H1 (cell line): ENCODE data around the gene DKKL1. TPM values are rescaled to one million over a fixed set of nuclear protein-coding genes. Genes with fewer than 3 reads are reported as not detected.

Source experiments
- CTCF ChIA-PET: fragments of 300-600 bp; sonication (Branson Sonifier 250); formaldehyde crosslinking; loops from one replicate; lab custom pipeline; 2021; ENCODE audit not compliant: partially characterized antibody; lab: Charles Lee
- POLR2A ChIA-PET: fragments of 300-600 bp; sonication (Branson Sonifier 250); formaldehyde crosslinking; loops from one replicate; lab custom pipeline; 2021; ENCODE audit warnings: inconsistent platforms; ENCODE audit not compliant: partially characterized antibody; lab: Charles Lee
- DNase-seq, 2 experiments: peaks; one replicate each; pipeline versions ENCODE4 v3.0.0 to v3.0.0-alpha.2; 2010 to 2022; ENCODE audit warnings: low spot score in 2 of 2, low read depth in 1 of 2, mixed read lengths in 1 of 2
- FAIRE-seq: peaks from 2 replicates; lab custom pipeline; 2011; peaks lifted over from hg19 to GRCh38; lab: Jason Lieb, UNC
- H2AFZ ChIP-seq: 2 replicates; pipeline ENCODE4 v1.8.1; 2012; ENCODE audit warnings: low read length, inconsistent platforms
- H2AK5ac ChIP-seq: 2 replicates; pipeline ENCODE4 v1.6.1; 2013; ENCODE audit warnings: low read depth, low read length
- H2BK120ac ChIP-seq: replicated peaks from 2 replicates; pipeline ENCODE3; 2013; ENCODE audit warnings: low read depth, low read length, inconsistent platforms
- H2BK12ac ChIP-seq: 2 replicates; pipeline ENCODE4 v1.6.1; 2013; ENCODE audit warnings: low read depth, low read length
- H2BK15ac ChIP-seq: 2 replicates; pipeline ENCODE4 v1.6.1; 2013; ENCODE audit warnings: low read length
- H2BK20ac ChIP-seq: 2 replicates; pipeline ENCODE4 v1.6.1; 2013; ENCODE audit warnings: low read length
- H2BK5ac ChIP-seq: 2 replicates; pipeline ENCODE4 v1.6.1; 2013; ENCODE audit warnings: low read depth, low read length
- H3K14ac ChIP-seq: 2 replicates; pipeline ENCODE4 v1.6.1; 2013; ENCODE audit warnings: inconsistent platforms; ENCODE audit not compliant: insufficient read length
- H3K18ac ChIP-seq: 2 replicates; pipeline ENCODE4 v1.6.1; 2013; ENCODE audit warnings: low read length; ENCODE audit errors: extremely low read depth
- H3K23ac ChIP-seq: 2 replicates; pipeline ENCODE4 v1.6.1; 2013; ENCODE audit warnings: inconsistent platforms; ENCODE audit not compliant: insufficient read length
- H3K23me2 ChIP-seq: 2 replicates; pipeline ENCODE4 v1.6.1; 2013; ENCODE audit warnings: low read depth, low read length
- H3K27ac ChIP-seq: 2 replicates; pipeline ENCODE4 v1.6.1; 2011; ENCODE audit warnings: low read depth, low read length, inconsistent platforms
- H3K27me3 ChIP-seq, 4 experiments: replicated peaks in 1 of 4; 1 replicate in 1 of 4; 2 replicates in 3 of 4; pipeline versions ENCODE4 v1.6.1 to v1.8.1; 2011 to 2013; ENCODE audit warnings: low read length in 3 of 4, mild to moderate bottlenecking in 3 of 4, inconsistent platforms in 2 of 4, mixed read lengths in 2 of 4, moderate library complexity in 1 of 4; ENCODE audit not compliant: control insufficient read depth in 3 of 4, insufficient read depth in 3 of 4; ENCODE audit errors: extremely low read depth in 1 of 4
- H3K36me3 ChIP-seq, 4 experiments: 2 replicates each; pipeline versions ENCODE4 v1.6.1 to v1.8.1; 2011 to 2013; ENCODE audit warnings: mild to moderate bottlenecking in 4 of 4, low read length in 3 of 4, moderate library complexity in 2 of 4, control low read depth in 1 of 4, inconsistent platforms in 1 of 4; ENCODE audit not compliant: insufficient read depth in 4 of 4, control insufficient read depth in 2 of 4
- H3K4ac ChIP-seq: replicated peaks from 2 replicates; pipeline ENCODE3; 2013; ENCODE audit warnings: low read length, low read depth, mixed read lengths, inconsistent platforms; ENCODE audit not compliant: insufficient read length
- H3K4me1 ChIP-seq, 4 experiments: replicated peaks in 1 of 4; 1 replicate in 1 of 4; 2 replicates in 3 of 4; pipeline versions ENCODE4 v1.6.1 to v1.8.1; 2011 to 2013; ENCODE audit warnings: low read length in 3 of 4, inconsistent platforms in 2 of 4, mixed read lengths in 1 of 4; ENCODE audit not compliant: insufficient read depth in 4 of 4, control insufficient read depth in 3 of 4
- H3K4me2 ChIP-seq, 2 experiments: 2 replicates each; pipeline versions ENCODE4 v1.6.1 to v1.8.1; 2011 to 2013; ENCODE audit warnings: low read depth in 2 of 2, low read length in 2 of 2, control low read depth in 1 of 2, inconsistent platforms in 1 of 2, mild to moderate bottlenecking in 1 of 2; ENCODE audit not compliant: insufficient read depth in 1 of 2
- H3K4me3 ChIP-seq, 4 experiments: fragments of 200-600, 300-600 bp in 1 of 4; sonication (generic), shearing (Covaris generic), sonication (Bioruptor Twin) in 1 of 4; 2 replicates each; pipeline versions ENCODE4 v1.5.1 to v1.8.1; 2011 to 2016; ENCODE audit warnings: low read length in 4 of 4, low read depth in 3 of 4, control low read depth in 2 of 4, inconsistent platforms in 2 of 4, mild to moderate bottlenecking in 2 of 4, mixed read lengths in 1 of 4, moderate library complexity in 1 of 4; ENCODE audit not compliant: insufficient read depth in 2 of 4; ENCODE audit errors: extremely low read depth in 1 of 4
- H3K56ac ChIP-seq: replicated peaks from 2 replicates; pipeline ENCODE3; 2013; ENCODE audit warnings: low read depth, mild to moderate bottlenecking, mixed read lengths, low read length, inconsistent platforms; ENCODE audit not compliant: insufficient read length
- H3K79me1 ChIP-seq: 2 replicates; pipeline ENCODE4 v1.6.1; 2013; ENCODE audit warnings: low read depth, low read length, control low read depth
- H3K79me2 ChIP-seq, 2 experiments: 2 replicates each; pipeline versions ENCODE4 v1.6.1 to v1.8.1; 2012 to 2013; ENCODE audit warnings: low read length in 2 of 2, mild to moderate bottlenecking in 2 of 2, inconsistent platforms in 1 of 2; ENCODE audit not compliant: insufficient read depth in 2 of 2, control insufficient read depth in 1 of 2
- H3K9ac ChIP-seq, 4 experiments: replicated peaks in 1 of 4; 1 replicate in 1 of 4; 2 replicates in 3 of 4; pipeline versions ENCODE4 v1.6.1 to v1.8.1; 2011 to 2013; ENCODE audit warnings: low read depth in 3 of 4, low read length in 3 of 4, control low read depth in 2 of 4, mild to moderate bottlenecking in 2 of 4, moderate library complexity in 2 of 4, inconsistent platforms in 1 of 4; ENCODE audit errors: extremely low read depth in 1 of 4
- H3K9me3 ChIP-seq, 2 experiments: 2 replicates each; pipeline versions ENCODE4 v1.6.1 to v1.8.1; 2012 to 2013; ENCODE audit warnings: mild to moderate bottlenecking in 2 of 2, moderate library complexity in 2 of 2, control low read depth in 1 of 2, inconsistent platforms in 1 of 2, low read depth in 1 of 2, low read length in 1 of 2, mixed read lengths in 1 of 2; ENCODE audit not compliant: insufficient read depth in 2 of 2
- H4K20me1 ChIP-seq, 2 experiments: replicated peaks in 1 of 2; 2 replicates each; pipeline versions ENCODE3 to v1.8.1; 2011 to 2013; ENCODE audit warnings: inconsistent platforms in 2 of 2, low read length in 2 of 2, mild to moderate bottlenecking in 1 of 2; ENCODE audit not compliant: insufficient read depth in 2 of 2, control insufficient read depth in 1 of 2
- H4K5ac ChIP-seq: 2 replicates; pipeline ENCODE4 v1.6.1; 2013; ENCODE audit warnings: low read length, low read depth, mixed read lengths, inconsistent platforms; ENCODE audit not compliant: insufficient read length
- H4K8ac ChIP-seq: 2 replicates; pipeline ENCODE4 v1.8.0; 2013; ENCODE audit warnings: mild to moderate bottlenecking, moderate library complexity, low read length, inconsistent platforms; ENCODE audit not compliant: insufficient read depth; ENCODE audit errors: extremely low read depth
- H4K91ac ChIP-seq: replicated peaks from 2 replicates; pipeline ENCODE3; 2013; ENCODE audit warnings: low read length, mixed read lengths, inconsistent platforms; ENCODE audit not compliant: insufficient read length
- ATF2 ChIP-seq: IDR thresholded peaks from 2 replicates; pipeline ENCODE4 v1.6.1; 2012; ENCODE audit warnings: low read length, inconsistent platforms
- EGR1 ChIP-seq: IDR thresholded peaks from 2 replicates; pipeline ENCODE4 v1.6.1; 2011; ENCODE audit warnings: low read depth, low read length, borderline replicate concordance
- JUN ChIP-seq: IDR thresholded peaks from 2 replicates; pipeline ENCODE4 v1.6.1; 2011; ENCODE audit warnings: low read depth, mild to moderate bottlenecking, improper control_type of control experiment, low read length
- POU5F1 ChIP-seq: IDR thresholded peaks from 2 replicates; pipeline ENCODE4 v1.6.1; 2011; ENCODE audit warnings: low read depth, mild to moderate bottlenecking, low read length, moderate library complexity
- RAD21 ChIP-seq, 2 experiments: IDR thresholded peaks in 1 of 2; conservative IDR thresholded peaks in 1 of 2; 2 replicates each; pipeline ENCODE4 v1.6.1; 2011; ENCODE audit warnings: low read depth in 2 of 2, low read length in 2 of 2, improper control_type of control experiment in 1 of 2, inconsistent platforms in 1 of 2, mild to moderate bottlenecking in 1 of 2, moderate library complexity in 1 of 2
- RFX5 ChIP-seq: IDR thresholded peaks from 2 replicates; pipeline ENCODE4 v1.6.1; 2011; ENCODE audit warnings: low read depth, low read length, improper control_type of control experiment, borderline replicate concordance
- SAP30 ChIP-seq: fragments of 300-600 bp; sonication (generic); IDR thresholded peaks from 2 replicates; pipeline ENCODE4 v1.7.1; 2012; ENCODE audit warnings: low read length, moderate library complexity, mild to moderate bottlenecking, inconsistent platforms; ENCODE audit not compliant: insufficient read depth, insufficient replicate concordance
- SIRT6 ChIP-seq: IDR thresholded peaks from one replicate; pipeline ENCODE4 v1.7.1; 2012; ENCODE audit warnings: low read length, inconsistent platforms
- SIX5 ChIP-seq: IDR thresholded peaks from 2 replicates; pipeline ENCODE4 v1.6.1; 2011; ENCODE audit warnings: mild to moderate bottlenecking, low read depth, low read length
- TAF1 ChIP-seq: IDR thresholded peaks from 2 replicates; pipeline ENCODE4 v1.6.1; 2011; ENCODE audit warnings: mild to moderate bottlenecking, low read depth, low read length
- TAF7 ChIP-seq: optimal IDR thresholded peaks from 2 replicates; pipeline ENCODE3; 2011; ENCODE audit warnings: low read depth, mild to moderate bottlenecking, inconsistent platforms, low read length, moderate library complexity, borderline replicate concordance
- WGBS, 2 experiments: shearing (Covaris generic) in 1 of 2; methylation state at CpG; one replicate each; pipeline versions ENCODE4 v1.1.6 to v1.1.7; 2013 to 2015; ENCODE audit warnings: low lambda C conversion rate in 2 of 2, mixed read lengths in 2 of 2, inconsistent platforms in 1 of 2, low coverage in 1 of 2, missing lambda C conversion rate in 1 of 2; ENCODE audit not compliant: insufficient replicate concordance in 2 of 2, insufficient coverage in 1 of 2, insufficient read length in 1 of 2; ENCODE audit errors: extremely low coverage in 1 of 2, missing lambda C conversion rate in 1 of 2; 5-methylcytosine and 5-hydroxymethylcytosine counted together
- polyA plus RNA-seq, 7 experiments: library from polyadenylated mRNA; depleted of rRNA in 3 of 7; stranded (reverse) in 5 of 7; unstranded in 2 of 7; fragments of >200 nt in 5 of 7; fragments of 200-250 nt in 2 of 7; gene quantifications; 1 replicate in 5 of 7; 2 replicates in 1 of 7; 4 replicates in 1 of 7; pipeline versions ENCODE4 v1.2.1 to v1.2.3, GENCODE V29; 2011 to 2013; ENCODE audit warnings: missing spikeins in 2 of 7, mixed read lengths in 2 of 7
- total RNA-seq: library from RNA; stranded (reverse); fragmentation: NEBNext Ultra II Directional; extraction: Animal tissue kit (Norgen Biotek cat#: 25700); gene quantifications from 2 replicates; pipeline ENCODE4 v1.2.1, GENCODE V29; 2021

DKKL1 gene
- total and polyA plus RNA-seq, 2 of the 8 experiments (the other 6 are each of a cell fraction or from before 2014, with no cell fraction given), result 2.6 to 6.8 TPM

GRCh38 chr19:49326165-49326704 is 37.4 kb upstream of the DKKL1 start:
- Histone ChIP-seq H4K20me1 (no peaks in the 10 kb centered on the region), H3K23ac (no peak overlapping the region), H3K27me3 (no peaks in the 10 kb centered on the region; a peak in 1 of 7 replicates), H4K5ac (no peak overlapping the region), H3K27ac (no peak overlapping the region), H3K14ac (no peak overlapping the region), H3K4me2 (no peak overlapping the region), H3K36me3 (0 out of 8 replicates have a peak, but pooled peaks cover 0 to 5% (median 0%) of the 10 kb centered on the region in 4 experiments), H4K91ac (no peak overlapping the region), H2BK120ac (no peak overlapping the region), H3K4me1 (no peaks in the 10 kb centered on the region), H2BK15ac (no peak overlapping the region), H3K79me1 (no peaks in the 10 kb centered on the region), H2AFZ (no peak overlapping the region), H3K9ac (no peak overlapping the region), H4K8ac (no peak overlapping the region), H2AK5ac (no peak overlapping the region), H3K4ac (no peak overlapping the region), H3K23me2 (no peaks in the 10 kb centered on the region), H3K56ac (no peak overlapping the region), H2BK5ac (no peak overlapping the region), H3K9me3 (peaks cover 0 to 3% of the 10 kb centered on the region in 2 experiments; a peak in 2 of 4 replicates), H2BK20ac (no peak overlapping the region), H2BK12ac (no peak overlapping the region), H3K79me2 (no peaks in the 10 kb centered on the region), H3K4me3 (no peak overlapping the region), H3K18ac (no peak overlapping the region)
- WGBS, 2 experiments, result 96% methylated on average over 3 of the region's 3 CpGs; no CpG with 5 or more reads in 1 of the 2 experiments
- FAIRE-seq (no peak), DNase-seq (no peak)
- CTCF ChIA-PET, result interaction anchor here (0.6 to 3.1 kb wide), 5 partner anchors 11 to 99 kb away, joined by 3 to 11 read pairs (median 3); no protein-coding TSS in a partner anchor
- POLR2A ChIA-PET, result interaction anchor here (0.8 to 1.4 kb wide), 2 partner anchors 13 to 17 kb away, joined by 3 read pairs; no protein-coding TSS in a partner anchor
- no peak for TF ChIP-seq TAF7
- no peak for TF ChIP-seq POU5F1
- TF ChIP-seq RFX5, result no peak
- no peak for TF ChIP-seq SIRT6
- TF ChIP-seq SIX5, result no peak
- no peak for TF ChIP-seq ATF2
- no peak for TF ChIP-seq TAF1
- TF ChIP-seq RAD21 (IDR thresholded peaks at IDR 0.05 in 1 of 2, conservative IDR thresholded peaks at IDR 0.05 in 1 of 2; ENCODE audit: low read depth in 2 of 2, low read length in 2 of 2), result no peak
- no peak for TF ChIP-seq JUN
- no peak for TF ChIP-seq SAP30
- no peak for TF ChIP-seq EGR1
